ENCODE results near the gene MCTP1. TPM values are rescaled to one million over a fixed set of nuclear protein-coding genes. Genes with fewer than 3 reads are reported as not detected.

The MCTP1 gene
- total and polyA plus RNA-seq, 2 of the 8 experiments (the other 6 are each of a cell fraction or from before 2014, with no cell fraction given): 0.56 to 3.4 TPM

- no peak for TF ChIP-seq SIN3A (conservative IDR thresholded peaks at IDR 0.05 in 1 of 2, IDR thresholded peaks at IDR 0.05 in 1 of 2; ENCODE audit: low read depth in 1 of 2, low read length in 2 of 2)
- TF ChIP-seq SUZ12 (IDR thresholded peaks at IDR 0.05; ENCODE audit: low read length): no peak
- no peak for TF ChIP-seq MAFK (IDR thresholded peaks at IDR 0.05; ENCODE audit: low read depth, low read length)
- no peak for TF ChIP-seq USF2 (IDR thresholded peaks at IDR 0.05; ENCODE audit: low read length)
Measured at GRCh38 chr5:95304711-95305110, 19.8 kb upstream of the MCTP1 start (continued).

Data from H1 (cell line).